ENCODE data around the gene SCPEP1.
"Not testable (repeated sequence)": the region's sequence is repeated elsewhere in the genome, so short reads cannot be mapped to it uniquely, and the experiment has no call there.

SCPEP1 gene

DNA sequence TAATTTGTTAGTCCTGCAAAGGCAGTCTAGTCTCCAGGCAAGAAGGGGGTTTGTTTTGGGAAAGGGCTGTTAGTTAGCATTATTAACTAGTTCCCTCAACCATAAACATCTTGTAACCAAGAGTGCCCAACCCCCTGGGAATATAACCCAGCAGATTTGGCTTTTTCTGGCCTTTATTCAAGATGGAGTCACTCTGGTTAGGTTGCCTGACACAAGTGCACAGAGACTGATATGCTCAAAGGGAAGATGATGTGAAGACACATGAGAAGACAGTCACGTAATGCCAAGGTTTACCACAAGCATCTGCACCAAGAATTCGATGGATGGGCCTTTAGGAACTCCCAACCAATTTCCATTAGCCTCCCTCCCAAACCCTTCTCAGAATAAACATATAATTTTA is 3.9 kb upstream of the SCPEP1 start:
- no peak overlapping the region for H3K4me3 ChIP-seq
- no peaks in the 10 kb centered on the region for H4K20me1 ChIP-seq
- H3K27ac ChIP-seq, result no peak overlapping the region
- peaks cover 10 to 23% (median 15%) of the 10 kb centered on the region in 10 experiments for H3K4me1 ChIP-seq
- peaks cover 22 to 39% (median 35%) of the 10 kb centered on the region in 11 experiments for H3K9me3 ChIP-seq (replicated peaks in 1 of 11)
- no peaks in the 10 kb centered on the region for H3K36me3 ChIP-seq
- H3K9ac ChIP-seq, result no peak overlapping the region
- H3K4me2 ChIP-seq, result no peak overlapping the region
- H3K27me3 ChIP-seq, result no peaks in the 10 kb centered on the region
- no peak for TF ChIP-seq Cebpa-rat (IDR thresholded peaks at IDR 0.05)

DNA sequence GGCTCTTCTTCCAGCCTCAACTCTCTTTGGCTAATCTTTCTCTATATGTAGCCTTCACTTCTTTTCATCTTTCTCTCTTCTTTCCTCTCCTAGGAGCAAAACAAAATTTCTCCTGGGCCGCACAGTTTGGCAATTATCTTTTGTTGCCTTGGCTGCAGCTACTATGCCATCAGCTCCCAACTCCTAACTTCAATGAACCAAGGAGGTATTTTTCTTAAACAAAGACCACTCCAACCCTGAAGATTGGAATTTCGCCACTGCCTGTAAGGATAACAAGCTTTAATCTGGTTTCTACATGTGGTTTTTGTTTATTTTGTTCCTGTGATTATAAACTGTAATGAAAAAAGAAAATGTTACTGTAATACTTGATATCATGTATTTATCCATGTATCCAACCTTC is 2.3 kb upstream of the SCPEP1 start:
- no peak overlapping the region for H3K27ac ChIP-seq
- H3K4me3 ChIP-seq, result no peak overlapping the region
- H3K4me1 ChIP-seq, result peaks cover 22 to 39% (median 31%) of the 10 kb centered on the region in 10 experiments
- H3K4me2 ChIP-seq, result no peak overlapping the region
- H3K27me3 ChIP-seq, result no peaks in the 10 kb centered on the region
- peaks cover 0 to under 1% (median 0%) of the 10 kb centered on the region in 11 experiments; a peak in 2 of 22 replicates for H3K36me3 ChIP-seq
- H4K20me1 ChIP-seq, result no peaks in the 10 kb centered on the region; a peak in 2 of 22 replicates
- H3K9me3 ChIP-seq (replicated peaks in 1 of 11), result peaks cover 19 to 33% (median 31%) of the 10 kb centered on the region in 11 experiments
- TF ChIP-seq Cebpa-rat (IDR thresholded peaks at IDR 0.05), result no peak
- H3K9ac ChIP-seq, result no peak overlapping the region

DNA sequence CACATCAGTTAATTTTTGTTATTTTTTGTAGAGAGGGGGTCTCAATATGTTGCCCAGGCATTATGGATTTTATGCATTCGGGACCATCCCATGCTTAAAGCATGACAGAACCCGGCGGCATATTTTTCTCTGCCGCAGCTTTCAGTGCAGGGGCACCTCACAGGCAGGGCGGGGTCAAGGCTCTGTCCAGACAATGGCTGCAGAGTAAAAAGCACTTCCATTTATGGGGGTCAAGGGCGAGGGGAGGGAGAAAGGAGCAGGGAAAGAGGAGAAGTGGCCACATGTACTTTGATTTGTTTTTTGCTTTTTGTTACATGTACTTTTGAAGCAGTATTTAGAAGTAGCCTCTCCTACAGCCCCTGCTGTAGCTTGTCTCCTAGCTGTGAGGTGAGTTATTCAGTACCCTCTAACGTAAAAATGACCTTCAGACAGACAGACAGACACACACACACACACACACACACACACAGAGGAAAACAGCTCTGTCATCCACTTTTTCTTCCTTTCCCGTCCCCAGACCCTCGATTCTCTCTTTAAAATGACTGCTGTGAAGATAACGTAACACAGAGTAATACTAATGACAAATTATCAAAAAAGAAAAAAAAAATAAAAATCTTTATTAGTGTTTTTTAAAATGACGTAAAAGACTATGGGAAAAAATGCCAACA is 856 bp upstream of the SCPEP1 start:
- TF ChIP-seq Cebpa-rat (IDR thresholded peaks at IDR 0.05), result no peak
- H3K27me3 ChIP-seq, result no peaks in the 10 kb centered on the region
- H3K27ac ChIP-seq, result peak overlapping the region in 7 of 11 experiments; percentile 0 to 86 (median 43); a peak in 8 of 22 replicates

DNA sequence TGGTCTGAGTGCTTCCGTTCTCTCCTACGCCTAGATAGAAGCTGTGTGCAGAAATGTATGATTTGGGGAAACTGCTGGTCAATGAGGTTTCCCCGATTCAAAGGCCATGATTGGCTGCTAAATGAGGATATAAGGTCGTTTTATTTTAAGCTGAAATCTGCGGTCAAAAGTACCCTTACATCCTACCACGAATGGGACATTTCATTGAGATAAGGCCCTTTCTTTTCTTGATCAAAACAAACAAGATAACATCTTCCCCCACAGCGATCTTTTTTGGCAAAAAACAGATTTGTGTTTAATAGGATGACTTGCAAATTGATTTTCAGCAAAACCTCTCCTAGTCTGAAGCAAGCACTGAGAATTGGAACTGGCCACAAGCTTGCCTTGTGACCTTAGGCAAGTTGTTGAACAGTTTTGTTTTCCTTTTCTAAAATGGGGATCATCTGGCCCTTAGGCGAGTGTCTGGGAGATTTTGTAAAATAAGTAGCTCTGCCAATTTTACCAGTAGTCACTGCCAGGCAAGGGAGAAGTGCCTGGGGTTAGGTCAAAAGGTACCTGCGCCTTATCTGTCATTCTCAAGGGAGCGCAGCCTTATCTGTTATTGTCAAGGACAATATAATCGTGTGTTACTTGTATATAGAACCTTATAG is 635 bp downstream of the SCPEP1 start:
- peak overlapping the region; percentile 52 to 86 (median 69) for H3K27ac ChIP-seq
- peak overlapping the region; percentile 70 to 83 (median 78) for H3K9ac ChIP-seq
- no peaks in the 10 kb centered on the region for H3K27me3 ChIP-seq
- TF ChIP-seq Cebpa-rat (IDR thresholded peaks at IDR 0.05), result no peak
- peak overlapping the region; percentile 67 to 80 (median 70) for H3K4me3 ChIP-seq
- H3K9me3 ChIP-seq (replicated peaks in 1 of 11), result peaks cover 0 to 6% (median 4%) of the 10 kb centered on the region in 11 experiments; a peak in 14 of 22 replicates
- H3K4me1 ChIP-seq, result peaks cover 50 to 68% (median 60%) of the 10 kb centered on the region in 10 experiments
- peak overlapping the region; percentile 82 to 98 (median 89) for H3K4me2 ChIP-seq
- peaks cover 0 to 18% (median 10%) of the 10 kb centered on the region in 11 experiments; a peak in 10 of 22 replicates for H3K36me3 ChIP-seq
- peaks cover 0 to 18% (median 0%) of the 10 kb centered on the region in 11 experiments; a peak in 2 of 22 replicates for H4K20me1 ChIP-seq

More for the DNA sequence above, 856 bp upstream of the SCPEP1 start:
- H4K20me1 ChIP-seq, result peaks cover 0 to 9% (median 0%) of the 10 kb centered on the region in 11 experiments; a peak in 2 of 22 replicates
- peak overlapping the region; percentile 54 to 89 (median 82) for H3K4me2 ChIP-seq
- H3K4me3 ChIP-seq, result peak overlapping the region; percentile 67 to 80 (median 70)
- H3K9ac ChIP-seq, result peak overlapping the region; percentile 32 to 83 (median 77); a peak in 18 of 22 replicates
- peaks cover 0 to 13% (median 6%) of the 10 kb centered on the region in 11 experiments; a peak in 9 of 22 replicates for H3K36me3 ChIP-seq
- peaks cover 35 to 53% (median 45%) of the 10 kb centered on the region in 10 experiments for H3K4me1 ChIP-seq
- H3K9me3 ChIP-seq (replicated peaks in 1 of 11), result peaks cover 6 to 20% (median 17%) of the 10 kb centered on the region in 11 experiments

DNA sequence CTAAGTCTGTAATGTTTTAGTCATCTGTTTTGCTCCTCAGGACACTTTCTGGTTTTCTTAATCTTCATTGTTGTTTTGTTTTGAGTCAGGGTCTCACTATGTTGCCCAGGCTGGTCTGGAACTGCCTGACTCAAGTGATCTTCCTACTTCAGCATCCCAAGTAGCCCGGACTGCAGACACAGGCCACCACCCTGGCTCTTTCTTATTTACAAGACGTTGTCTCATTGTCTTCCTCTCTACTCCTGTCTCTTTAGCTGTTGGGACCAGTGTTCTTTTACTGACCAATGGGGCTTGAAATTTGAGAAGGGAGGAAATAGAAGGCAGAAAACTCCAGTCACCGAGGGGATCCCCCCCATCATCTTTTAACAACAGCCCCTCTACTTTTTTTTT is 1.2 kb downstream of the SCPEP1 start:
- Histone ChIP-seq H3K4me3 (peak overlapping the region; percentile 67 to 80 (median 70)), H3K9me3 (replicated peaks in 1 of 11) (peaks cover 0 to under 1% (median 0%) of the 10 kb centered on the region in 11 experiments; a peak in 1 of 22 replicates), H3K27me3 (no peaks in the 10 kb centered on the region), H4K20me1 (peaks cover 0 to 20% (median 0%) of the 10 kb centered on the region in 11 experiments; a peak in 2 of 22 replicates), H3K9ac (peak overlapping the region; percentile 70 to 83 (median 78)), H3K4me2 (peak overlapping the region; percentile 82 to 98 (median 89)), H3K36me3 (peaks cover 0 to 23% (median 11%) of the 10 kb centered on the region in 11 experiments; a peak in 14 of 22 replicates), H3K4me1 (peaks cover 55 to 70% (median 64%) of the 10 kb centered on the region in 10 experiments), H3K27ac (peak overlapping the region; percentile 52 to 86 (median 69))
- no peak for TF ChIP-seq Cebpa-rat (IDR thresholded peaks at IDR 0.05)

DNA sequence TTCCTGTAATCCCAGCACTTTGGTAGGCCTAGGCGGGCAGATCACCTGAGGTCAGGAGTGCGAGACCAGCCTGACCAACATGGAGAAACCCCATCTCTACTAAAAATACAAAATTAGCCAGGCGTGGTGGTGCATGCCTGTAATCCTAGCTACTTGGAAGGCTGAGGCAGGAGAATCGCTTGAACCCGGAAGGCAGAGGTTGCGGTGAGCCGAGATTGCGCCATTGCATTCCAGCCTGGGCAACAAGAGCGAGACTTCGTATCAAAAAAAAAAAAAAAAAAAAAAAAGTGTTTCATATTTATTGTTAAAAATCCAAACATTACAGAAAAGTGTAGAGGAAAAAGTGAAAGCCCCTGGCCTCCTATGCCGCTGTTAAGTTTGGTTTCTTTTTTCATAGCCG is 2.6 kb downstream of the SCPEP1 start:
- Histone ChIP-seq H4K20me1 (peaks cover 0 to 20% (median 0%) of the 10 kb centered on the region in 11 experiments; a peak in 3 of 22 replicates), H3K4me2 (peak overlapping the region in 9 of 11 experiments; percentile 68 to 98 (median 87); a peak in 14 of 22 replicates), H3K4me1 (peaks cover 67 to 77% (median 72%) of the 10 kb centered on the region in 10 experiments), H3K36me3 (peaks cover 3 to 31% (median 23%) of the 10 kb centered on the region in 11 experiments; a peak in 20 of 22 replicates)
- not testable (repeated sequence) for H3K27me3 ChIP-seq; H3K9me3 ChIP-seq (replicated peaks in 1 of 11); H3K4me3 ChIP-seq; H3K27ac ChIP-seq; H3K9ac ChIP-seq

DNA sequence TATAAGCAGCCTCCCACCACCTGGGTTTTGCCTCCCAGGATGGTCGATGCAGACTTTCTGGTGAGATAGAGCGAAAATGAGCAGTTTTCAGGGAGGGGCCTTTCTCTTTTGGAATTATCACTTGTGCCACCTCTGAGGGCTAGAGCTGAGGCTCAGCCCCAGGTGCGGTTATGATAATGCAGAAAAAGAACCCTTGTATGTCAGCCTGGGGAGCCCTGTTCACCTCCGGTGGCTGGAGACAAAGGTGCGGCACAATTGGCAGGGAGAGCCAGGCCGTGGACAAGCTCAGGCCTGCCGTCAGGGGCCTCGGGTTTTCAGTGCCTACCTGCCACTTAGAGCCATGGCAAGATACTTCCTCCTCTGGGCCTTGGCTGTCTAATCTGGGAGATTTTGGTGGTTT is 4.4 kb downstream of the SCPEP1 start:
- Histone ChIP-seq H4K20me1 (peaks cover 0 to 20% (median 0%) of the 10 kb centered on the region in 11 experiments; a peak in 3 of 22 replicates), H3K27me3 (no peaks in the 10 kb centered on the region), H3K9ac (peak overlapping the region; percentile 3 to 66 (median 33); a peak in 14 of 22 replicates), H3K4me3 (peak overlapping the region in 3 of 10 experiments; percentile 9 to 42 (median 28); a peak in 3 of 20 replicates), H3K4me2 (peak overlapping the region; percentile 68 to 94 (median 87)), H3K27ac (peak overlapping the region in 8 of 11 experiments; percentile 10 to 58 (median 42); a peak in 13 of 22 replicates), H3K9me3 (replicated peaks in 1 of 11) (no peaks in the 10 kb centered on the region), H3K4me1 (peaks cover 61 to 87% (median 71%) of the 10 kb centered on the region in 10 experiments), H3K36me3 (peaks cover 21 to 49% (median 40%) of the 10 kb centered on the region in 11 experiments; a peak in 21 of 22 replicates)
- no peak for TF ChIP-seq Cebpa-rat (IDR thresholded peaks at IDR 0.05)

DNA sequence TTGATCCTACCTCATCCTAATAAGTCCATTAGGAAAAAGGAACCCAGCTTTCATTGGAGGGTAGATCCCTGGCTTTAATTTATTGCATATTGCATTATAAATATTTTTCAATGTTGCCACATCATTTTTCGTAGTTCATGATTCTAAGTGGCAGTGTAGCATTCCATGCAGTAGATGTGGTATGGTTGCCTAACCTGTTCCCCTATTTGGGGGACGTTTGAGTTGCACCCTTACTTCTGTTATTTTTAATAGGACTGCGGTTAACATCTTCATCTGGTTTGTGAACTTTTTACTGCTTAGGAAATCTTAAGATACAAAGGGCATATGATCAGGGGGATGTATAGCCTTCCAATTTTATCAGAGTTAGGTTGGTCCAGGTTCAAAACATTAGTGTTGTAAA is 5.4 kb downstream of the SCPEP1 start:
- Histone ChIP-seq H4K20me1 (peaks cover 0 to 20% (median 0%) of the 10 kb centered on the region in 11 experiments; a peak in 3 of 22 replicates), H3K4me2 (peak overlapping the region; percentile 68 to 94 (median 87)), H3K36me3 (peaks cover 32 to 59% (median 50%) of the 10 kb centered on the region in 11 experiments), H3K4me1 (peaks cover 60 to 90% (median 69%) of the 10 kb centered on the region in 10 experiments), H3K9ac (no peak overlapping the region; a peak in 2 of 22 replicates), H3K27ac (peak overlapping the region in 2 of 11 experiments; percentile 10 to 28; a peak in 1 of 22 replicates), H3K9me3 (replicated peaks in 1 of 11) (no peaks in the 10 kb centered on the region), H3K4me3 (no peak overlapping the region), H3K27me3 (no peaks in the 10 kb centered on the region)
- no peak for TF ChIP-seq Cebpa-rat (IDR thresholded peaks at IDR 0.05)
